Measurements from ENCODE around the gene CCNL2. TPM values are rescaled to one million over a fixed set of nuclear protein-coding genes. Genes with fewer than 3 reads are reported as not detected.
"Not testable (repeated sequence)": the region's sequence is repeated elsewhere in the genome, so short reads cannot be mapped to it uniquely, and the experiment has no call there.

The CCNL2 gene
- 100 to 1,000 TPM; 120 to 124 TPM for total RNA-seq

- no peaks in the 10 kb centered on the region for H3K9me3 Mint-ChIP-seq (ENCODE audit: low read depth)
- H3K4me1 Mint-ChIP-seq, result peaks cover 49% of the 10 kb centered on the region
- CTCF ChIA-PET, result interaction anchor here (0.6 to 4.8 kb wide), 12 partner anchors 9 to 277 kb away, joined by 3 to 41 read pairs (median 5); partner anchors contain the start of genes AURKAIP1 and MRPL20
- peaks cover 55% of the 10 kb centered on the region for H3K36me3 Mint-ChIP-seq
- peak within 1 kb of the TSS; percentile 90 for H3K4me3 Mint-ChIP-seq
- H3K27ac Mint-ChIP-seq, result peak within 1 kb of the TSS; percentile 88
- peak; percentile 99 for DNase-seq
- ATAC-seq, result peak; percentile 97
- H3K27me3 Mint-ChIP-seq, result no peaks in the 10 kb centered on the region
Observed at GRCh38 chr1:1399187-1399871, at the start of gene CCNL2. Gene CCNL2, minus strand, starts transcription at chr1:1399335. Its CDS starts 29 bp downstream, at chr1:1399306.

- H3K9me3 Mint-ChIP-seq (ENCODE audit: low read depth); H3K36me3 Mint-ChIP-seq; ATAC-seq; H3K27me3 Mint-ChIP-seq; DNase-seq; H3K4me3 Mint-ChIP-seq; CTCF ChIA-PET; H3K4me1 Mint-ChIP-seq; H3K27ac Mint-ChIP-seq: not testable (repeated sequence)
Observed at GRCh38 chr1:1446631-1447030, 47.5 kb upstream of the CCNL2 start.

GRCh38 chr1:1442069-1442770, 43.1 kb upstream of the CCNL2 start:
- no peaks in the 10 kb centered on the region for H3K9me3 Mint-ChIP-seq (ENCODE audit: low read depth)
- no peak overlapping the region for H3K27ac Mint-ChIP-seq
- ATAC-seq (no peak), DNase-seq (no peak)
- no peaks in the 10 kb centered on the region for H3K4me1 Mint-ChIP-seq
- no peaks in the 10 kb centered on the region for H3K27me3 Mint-ChIP-seq
- no peaks in the 10 kb centered on the region for H3K36me3 Mint-ChIP-seq
- H3K4me3 Mint-ChIP-seq, result no peak overlapping the region
- CTCF ChIA-PET, result interaction anchor here (0.9 to 2.5 kb wide), 5 partner anchors 13 to 63 kb away, joined by 3 to 13 read pairs (median 8); partner anchors contain the start of gene MRPL20

DNA sequence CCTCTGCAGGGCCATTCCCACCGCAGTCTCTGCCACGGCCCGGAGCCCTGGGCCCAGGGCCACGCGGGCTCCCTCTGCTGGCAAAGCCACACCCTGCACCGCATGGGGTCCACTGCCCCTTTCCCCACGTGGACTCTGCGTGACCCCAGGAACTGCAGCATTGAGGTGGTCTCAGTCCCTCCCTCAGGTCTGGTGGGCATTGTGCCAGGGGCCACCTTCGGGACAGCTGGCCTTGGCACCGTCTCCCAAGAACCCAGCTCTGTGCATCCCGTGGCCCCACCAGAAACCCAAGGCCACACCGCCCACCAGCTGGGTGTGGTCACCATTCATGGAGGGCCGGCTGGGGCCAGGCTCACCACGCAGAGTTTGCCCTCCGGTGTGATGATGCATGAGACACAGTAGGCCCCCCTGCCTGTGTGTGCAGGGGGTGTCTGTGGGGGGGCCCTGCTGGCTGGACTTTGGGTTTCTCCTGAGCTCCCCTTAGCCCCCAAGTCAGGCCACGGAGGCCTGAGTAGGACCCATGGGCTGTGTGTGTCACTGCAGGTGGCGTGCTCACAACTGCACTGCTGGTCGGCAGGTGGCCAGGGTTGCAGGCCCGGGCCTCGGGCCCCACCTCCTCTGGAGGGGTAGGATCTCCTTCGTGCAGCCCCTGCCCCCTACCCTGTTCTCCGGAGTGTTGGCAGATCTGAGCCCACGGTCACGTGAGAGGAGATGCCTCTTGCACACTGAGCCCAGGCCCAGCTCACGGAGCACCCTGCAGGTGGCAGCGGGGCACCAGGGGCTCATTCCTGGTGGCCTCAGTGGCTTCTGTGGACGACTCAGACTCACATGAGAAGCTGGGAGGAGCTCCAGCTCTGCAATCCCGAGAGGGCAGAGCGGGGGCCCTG, 42.1 kb upstream of the CCNL2 start:
- H3K27ac Mint-ChIP-seq, result no peak overlapping the region
- ATAC-seq (peak; percentile 83), DNase-seq (peak; percentile 59)
- peaks cover 5% of the 10 kb centered on the region for H3K27me3 Mint-ChIP-seq
- no peaks in the 10 kb centered on the region for H3K9me3 Mint-ChIP-seq (ENCODE audit: low read depth)
- no peak overlapping the region for H3K4me3 Mint-ChIP-seq
- CTCF ChIA-PET, result interaction anchor here (0.8 to 2.5 kb wide), 10 partner anchors 9 to 205 kb away, joined by 3 to 13 read pairs (median 3); partner anchors contain the start of genes ATAD3C, DVL1 and MRPL20
- H3K36me3 Mint-ChIP-seq, result no peaks in the 10 kb centered on the region
- H3K4me1 Mint-ChIP-seq, result peaks cover 1% of the 10 kb centered on the region

DNA sequence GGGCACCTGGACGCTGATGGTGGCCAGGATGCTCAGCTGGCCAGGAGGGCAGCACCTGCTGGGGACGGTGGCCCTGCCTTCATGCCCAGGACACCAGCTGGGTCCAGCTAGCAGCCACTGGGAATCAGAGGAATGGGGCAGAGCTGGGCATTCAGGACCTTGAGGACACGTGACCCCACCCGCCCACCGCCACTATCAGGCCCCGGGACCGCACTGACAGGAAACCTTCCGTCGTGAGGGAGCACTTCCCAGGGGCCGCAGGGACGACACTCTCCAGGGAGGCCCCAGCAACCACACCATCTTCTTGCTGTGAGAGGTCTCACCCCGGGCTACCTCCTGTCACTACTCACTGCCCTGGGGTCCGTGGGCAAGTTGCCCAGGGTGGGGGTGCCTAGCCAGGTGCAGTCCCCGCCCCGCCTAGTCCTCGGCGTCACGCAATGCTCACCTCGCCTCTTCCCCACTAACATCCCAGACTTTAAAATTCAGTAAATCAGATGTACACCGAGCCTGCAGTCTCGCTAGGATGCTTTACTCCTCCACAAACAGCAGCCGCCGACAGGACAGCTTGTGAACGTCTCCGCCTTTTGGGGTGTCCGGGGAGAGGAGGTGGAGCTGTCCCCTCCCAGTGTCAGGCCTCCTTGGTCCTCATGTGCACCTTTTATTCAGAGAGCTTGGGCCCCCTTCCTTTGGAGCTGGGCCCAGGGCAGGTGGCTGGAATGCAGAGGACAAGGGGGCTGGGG, 41.3 kb upstream of the CCNL2 start:
- peaks cover 7% of the 10 kb centered on the region for H3K27me3 Mint-ChIP-seq
- no peaks in the 10 kb centered on the region for H3K9me3 Mint-ChIP-seq (ENCODE audit: low read depth)
- no peak overlapping the region for H3K27ac Mint-ChIP-seq
- CTCF ChIA-PET, result interaction anchor here (0.7 to 2.5 kb wide), 8 partner anchors 10 to 92 kb away, joined by 3 to 13 read pairs (median 3); partner anchors contain the start of genes ATAD3C, DVL1 and MRPL20
- no peak overlapping the region for H3K4me3 Mint-ChIP-seq
- H3K36me3 Mint-ChIP-seq, result no peaks in the 10 kb centered on the region
- peaks cover 2% of the 10 kb centered on the region for H3K4me1 Mint-ChIP-seq
- ATAC-seq (no peak), DNase-seq (no peak)

GRCh38 chr1:1439546-1440261, 40.6 kb upstream of the CCNL2 start:
- ATAC-seq, result no peak
- H3K27ac Mint-ChIP-seq, result no peak overlapping the region
- H3K9me3 Mint-ChIP-seq (ENCODE audit: low read depth), result no peaks in the 10 kb centered on the region
- peaks cover 2% of the 10 kb centered on the region for H3K4me1 Mint-ChIP-seq
- peaks cover 12% of the 10 kb centered on the region for H3K27me3 Mint-ChIP-seq
- CTCF ChIA-PET, result interaction anchor here (0.7 kb wide), 1 partner anchor 68 kb away, joined by 3 read pairs; no protein-coding TSS in a partner anchor
- DNase-seq, result no peak
- no peak overlapping the region for H3K4me3 Mint-ChIP-seq
- no peaks in the 10 kb centered on the region for H3K36me3 Mint-ChIP-seq

DNA sequence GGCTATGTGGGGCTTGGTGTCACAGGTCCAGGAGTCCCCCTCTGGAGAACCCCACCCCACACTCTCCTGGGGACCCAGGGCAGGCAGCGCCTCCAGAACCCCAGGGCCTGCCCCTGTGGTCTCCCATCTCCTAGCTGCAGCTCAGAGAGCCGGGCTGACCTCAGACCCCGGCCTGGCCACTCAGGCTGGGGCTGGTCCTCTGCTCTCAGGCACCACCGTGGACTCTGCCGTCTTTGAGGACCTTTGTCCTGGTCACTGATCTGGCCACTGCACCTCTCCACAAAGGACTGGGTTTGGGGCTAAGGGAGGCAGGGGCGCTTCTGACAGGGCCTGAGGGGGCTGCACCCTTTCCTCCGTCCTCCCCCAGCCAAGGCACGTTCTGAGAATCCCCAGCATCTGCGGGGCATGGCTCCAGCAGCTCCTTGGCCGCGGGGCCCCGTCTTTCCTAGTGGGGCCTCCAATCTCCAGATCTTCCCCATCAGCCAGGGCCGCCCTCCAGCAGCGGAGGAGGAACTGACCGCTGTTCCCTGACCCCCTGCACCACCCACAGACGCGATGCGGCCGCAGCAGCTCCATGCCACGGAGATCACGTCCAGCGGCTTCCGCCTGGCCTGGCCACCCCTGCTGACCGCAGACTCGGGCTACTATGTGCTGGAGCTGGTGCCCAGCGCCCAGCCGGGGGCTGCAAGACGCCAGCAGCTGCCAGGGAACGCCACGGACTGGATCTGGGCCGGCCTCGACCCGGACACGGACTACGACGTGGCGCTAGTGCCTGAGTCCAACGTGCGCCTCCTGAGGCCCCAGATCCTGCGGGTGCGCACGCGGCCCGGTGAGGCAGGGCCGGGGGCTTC, 39.6 kb upstream of the CCNL2 start:
- Mint-ChIP-seq H3K4me3 (no peak overlapping the region), H3K27me3 (peaks cover 12% of the 10 kb centered on the region), H3K27ac (no peak overlapping the region), H3K4me1 (peaks cover 2% of the 10 kb centered on the region), H3K36me3 (no peaks in the 10 kb centered on the region), H3K9me3 (ENCODE audit: low read depth) (no peaks in the 10 kb centered on the region)
- ATAC-seq (no peak), DNase-seq (no peak)
- CTCF ChIA-PET, result no interaction called here

GRCh38 chr1:1437904-1438376, 38.8 kb upstream of the CCNL2 start:
- CTCF ChIA-PET, result interaction anchor here (0.9 kb wide), 1 partner anchor 32 kb away, joined by 3 read pairs; no protein-coding TSS in a partner anchor
- ATAC-seq (no peak), DNase-seq (no peak)
- Mint-ChIP-seq H3K4me3 (no peak overlapping the region), H3K9me3 (ENCODE audit: low read depth) (no peaks in the 10 kb centered on the region), H3K27me3 (peaks cover 12% of the 10 kb centered on the region), H3K27ac (no peak overlapping the region), H3K36me3 (no peaks in the 10 kb centered on the region), H3K4me1 (peaks cover 2% of the 10 kb centered on the region)

DNA sequence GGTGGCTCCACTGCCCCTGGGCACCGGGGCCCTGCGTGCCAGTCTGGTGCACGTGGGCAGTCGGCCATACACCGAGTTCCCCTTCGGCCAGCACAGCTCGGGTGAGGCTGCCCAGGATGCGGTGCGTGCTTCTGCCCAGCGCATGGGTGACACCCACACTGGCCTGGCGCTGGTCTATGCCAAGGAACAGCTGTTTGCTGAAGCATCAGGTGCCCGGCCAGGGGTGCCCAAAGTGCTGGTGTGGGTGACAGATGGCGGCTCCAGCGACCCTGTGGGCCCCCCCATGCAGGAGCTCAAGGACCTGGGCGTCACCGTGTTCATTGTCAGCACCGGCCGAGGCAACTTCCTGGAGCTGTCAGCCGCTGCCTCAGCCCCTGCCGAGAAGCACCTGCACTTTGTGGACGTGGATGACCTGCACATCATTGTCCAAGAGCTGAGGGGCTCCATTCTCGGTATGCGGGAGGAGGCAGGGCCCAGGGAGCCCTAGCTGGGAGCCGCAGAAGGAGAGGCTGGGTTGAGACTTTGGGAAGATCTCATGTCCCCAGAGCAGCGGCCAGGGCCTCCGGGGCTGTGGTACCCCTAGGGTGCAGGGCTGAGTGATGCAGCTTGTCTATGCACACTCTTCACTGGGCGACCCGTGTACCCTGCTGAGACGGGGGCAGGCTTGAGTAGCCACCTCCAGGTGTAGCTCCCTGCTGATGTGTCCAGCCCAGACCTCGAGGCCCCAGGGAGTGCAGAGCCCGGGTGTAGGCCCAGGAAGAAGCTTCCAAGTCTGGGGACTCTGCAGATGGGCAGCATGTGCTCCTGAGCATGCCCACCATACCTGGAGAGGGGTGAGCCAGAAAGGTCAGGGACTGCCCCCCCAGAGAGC, 38.1 kb upstream of the CCNL2 start:
- CTCF ChIA-PET, result interaction anchor here (0.9 kb wide), 1 partner anchor 31 kb away, joined by 3 read pairs; no protein-coding TSS in a partner anchor
- ATAC-seq, result no peak
- H3K4me1 Mint-ChIP-seq, result peaks cover 2% of the 10 kb centered on the region
- H3K27me3 Mint-ChIP-seq, result peaks cover 12% of the 10 kb centered on the region
- H3K27ac Mint-ChIP-seq, result no peak overlapping the region
- no peaks in the 10 kb centered on the region for H3K36me3 Mint-ChIP-seq
- H3K4me3 Mint-ChIP-seq, result no peak overlapping the region
- H3K9me3 Mint-ChIP-seq (ENCODE audit: low read depth), result no peaks in the 10 kb centered on the region
- no peak for DNase-seq

DNA sequence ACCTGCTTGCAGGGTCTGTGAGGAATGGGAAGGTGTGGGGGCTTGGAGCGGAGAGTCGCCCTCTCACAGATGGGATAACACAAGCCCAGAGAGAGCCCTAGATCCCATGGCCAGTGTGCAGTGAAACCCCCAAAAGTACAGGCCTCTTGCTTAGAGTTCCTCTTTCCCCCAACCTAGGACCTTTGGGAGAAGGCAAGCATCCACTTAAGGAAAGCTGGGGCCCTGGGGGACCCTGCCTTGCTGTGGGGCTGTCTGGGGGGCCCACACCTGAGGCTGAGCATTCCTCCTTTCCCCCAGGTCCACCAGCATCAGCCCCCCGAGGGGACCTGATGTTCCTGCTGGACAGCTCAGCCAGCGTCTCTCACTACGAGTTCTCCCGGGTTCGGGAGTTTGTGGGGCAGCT, 37.5 kb upstream of the CCNL2 start:
- peaks cover 2% of the 10 kb centered on the region for H3K4me1 Mint-ChIP-seq
- H3K27ac Mint-ChIP-seq, result no peak overlapping the region
- DNase-seq (no peak), ATAC-seq (no peak)
- no peaks in the 10 kb centered on the region for H3K9me3 Mint-ChIP-seq (ENCODE audit: low read depth)
- CTCF ChIA-PET, result no interaction called here
- no peak overlapping the region for H3K4me3 Mint-ChIP-seq
- no peaks in the 10 kb centered on the region for H3K36me3 Mint-ChIP-seq
- H3K27me3 Mint-ChIP-seq, result peaks cover 12% of the 10 kb centered on the region
